BLaER1 (cell line): ENCODE results near the gene REC114.
A peak's percentile ranks its signal among the peaks of the same experiment; 100 is the strongest.
"Not testable (repeated sequence)": the region's sequence is repeated elsewhere in the genome, so short reads cannot be mapped to it uniquely, and the experiment has no call there.

Experiments
- H3K27ac ChIP-seq: shearing (Covaris generic); formaldehyde crosslinking; 2 replicates; pipeline ENCODE4 v1.8.1; 2022
- H3K27me3 ChIP-seq: shearing (Covaris generic); formaldehyde crosslinking; 2 replicates; pipeline ENCODE4 v1.8.1; 2022
- H3K36me3 ChIP-seq: shearing (Covaris generic); formaldehyde crosslinking; 2 replicates; pipeline ENCODE4 v1.8.1; 2022
- H3K4me1 ChIP-seq: shearing (Covaris generic); formaldehyde crosslinking; 2 replicates; pipeline ENCODE4 v1.8.1; 2022
- H3K4me2 ChIP-seq: shearing (Covaris generic); formaldehyde crosslinking; 2 replicates; pipeline ENCODE4 v1.8.1; 2022
- H3K4me3 ChIP-seq: shearing (Covaris generic); formaldehyde crosslinking; 2 replicates; pipeline ENCODE4 v1.8.1; 2022
- H3K9ac ChIP-seq: shearing (Covaris generic); formaldehyde crosslinking; 2 replicates; pipeline ENCODE4 v1.8.1; 2022
- H3K9me3 ChIP-seq: shearing (Covaris generic); formaldehyde crosslinking; 2 replicates; pipeline ENCODE4 v1.8.1; 2022
- H4K20me1 ChIP-seq: shearing (Covaris generic); formaldehyde crosslinking; 2 replicates; pipeline ENCODE4 v1.8.1; 2022
- Cebpa-rat ChIP-seq: shearing (Covaris generic); IDR thresholded peaks from 2 replicates; pipeline ENCODE4 v1.8.1; 2022

The REC114 gene

DNA sequence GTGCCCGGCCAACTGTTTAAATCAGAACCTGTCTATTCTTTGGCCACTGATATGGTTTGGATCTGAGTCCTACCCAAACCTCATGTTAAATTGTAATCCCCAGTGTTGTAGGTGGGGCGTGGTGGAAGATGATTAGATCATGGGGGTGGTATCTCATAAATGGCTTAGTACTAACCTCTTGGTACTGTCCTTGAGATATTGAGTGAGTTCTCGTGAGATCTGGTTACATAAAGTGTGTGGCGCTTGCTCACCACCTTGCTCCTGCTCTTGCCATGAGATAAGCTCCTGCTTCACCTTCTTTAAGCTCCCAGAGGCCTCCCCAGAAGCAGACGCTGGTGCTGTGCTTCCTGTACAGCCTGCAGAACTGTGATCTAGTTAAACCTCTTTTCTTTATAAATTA lies 42.4 kb downstream of the REC114 start:
- no peak overlapping the region for H3K9ac ChIP-seq
- TF ChIP-seq Cebpa-rat, result no peak
- no peaks in the 10 kb centered on the region for H4K20me1 ChIP-seq
- no peaks in the 10 kb centered on the region for H3K27me3 ChIP-seq
- no peaks in the 10 kb centered on the region for H3K36me3 ChIP-seq
- H3K4me3 ChIP-seq, result no peak overlapping the region
- no peak overlapping the region for H3K4me2 ChIP-seq
- no peaks in the 10 kb centered on the region for H3K4me1 ChIP-seq
- H3K27ac ChIP-seq, result no peak overlapping the region
- no peaks in the 10 kb centered on the region for H3K9me3 ChIP-seq

DNA sequence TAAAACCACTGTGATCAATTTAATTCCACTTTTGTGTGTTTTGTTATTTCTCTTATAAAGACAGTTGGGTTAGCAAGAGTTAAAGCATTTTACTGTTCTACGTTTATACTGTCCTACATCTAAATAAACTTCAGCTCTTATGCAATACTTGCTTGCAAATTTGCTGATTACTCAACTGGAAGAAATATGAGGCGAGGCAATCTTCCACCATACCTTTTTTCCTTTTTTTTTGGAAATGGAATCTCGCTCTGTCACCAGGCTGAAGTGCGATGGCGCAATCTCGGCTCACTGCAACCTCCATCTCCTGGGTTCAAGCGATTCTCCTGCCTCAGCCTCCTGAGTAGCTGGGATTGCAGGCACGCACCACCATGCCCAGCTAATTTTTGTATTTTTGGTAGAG lies 42.9 kb downstream of the REC114 start:
- TF ChIP-seq Cebpa-rat, result peak; percentile 35; the same call in 1 of the 2 replicates
- not testable (repeated sequence) for H3K4me3 ChIP-seq, H3K4me1 ChIP-seq, H3K27ac ChIP-seq, H3K27me3 ChIP-seq, H3K9me3 ChIP-seq, H3K36me3 ChIP-seq, H4K20me1 ChIP-seq, H3K4me2 ChIP-seq, H3K9ac ChIP-seq

DNA sequence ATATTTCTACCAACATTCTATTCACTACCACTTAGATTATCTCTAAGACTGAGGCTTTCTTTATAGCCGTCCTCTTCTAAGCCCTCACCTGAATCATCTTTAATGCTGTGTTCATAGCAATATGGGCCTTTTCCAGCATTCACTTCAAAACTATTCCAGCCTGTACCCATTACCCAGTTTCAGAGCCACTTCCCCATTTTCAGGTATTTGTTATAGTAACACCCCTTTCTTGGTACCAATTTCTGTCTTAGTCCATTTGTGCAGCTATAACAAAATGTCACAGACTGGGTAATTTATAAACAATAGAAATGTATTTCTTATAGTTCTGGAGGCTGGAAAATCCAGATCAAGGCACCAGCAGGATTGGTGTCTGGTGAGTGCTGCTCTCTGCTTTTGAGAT lies 45.7 kb downstream of the REC114 start:
- no peaks in the 10 kb centered on the region for H4K20me1 ChIP-seq
- no peaks in the 10 kb centered on the region for H3K36me3 ChIP-seq
- no peaks in the 10 kb centered on the region for H3K9me3 ChIP-seq
- no peak overlapping the region for H3K27ac ChIP-seq
- H3K4me3 ChIP-seq, result no peak overlapping the region
- no peak for TF ChIP-seq Cebpa-rat
- H3K4me1 ChIP-seq, result no peaks in the 10 kb centered on the region
- no peak overlapping the region for H3K4me2 ChIP-seq
- H3K9ac ChIP-seq, result no peak overlapping the region
- no peaks in the 10 kb centered on the region for H3K27me3 ChIP-seq

DNA sequence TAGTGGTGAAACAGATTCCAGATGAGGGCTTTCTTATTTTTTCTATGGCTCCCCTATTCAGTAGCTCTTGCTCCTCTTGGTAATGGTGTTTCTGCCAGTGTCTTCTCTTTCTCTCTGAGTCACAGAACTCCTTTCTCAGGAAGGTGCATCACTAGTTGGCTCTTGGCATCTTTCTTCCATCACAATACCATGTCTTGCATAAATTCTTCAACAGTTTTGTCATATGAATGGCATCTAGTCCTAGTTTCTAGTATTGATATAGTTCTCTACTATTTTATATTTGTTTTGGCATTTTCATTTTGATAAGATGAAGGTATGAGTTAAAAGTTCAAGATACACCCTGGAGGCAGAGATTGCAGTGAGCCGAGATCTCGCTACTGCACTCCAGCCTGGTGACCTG lies 51.0 kb downstream of the REC114 start:
- no peaks in the 10 kb centered on the region for H3K36me3 ChIP-seq
- H3K27me3 ChIP-seq, result no peaks in the 10 kb centered on the region
- no peak overlapping the region for H3K27ac ChIP-seq
- H3K4me3 ChIP-seq, result no peak overlapping the region
- H3K4me1 ChIP-seq, result no peaks in the 10 kb centered on the region
- TF ChIP-seq Cebpa-rat, result no peak
- H3K9ac ChIP-seq, result no peak overlapping the region
- no peaks in the 10 kb centered on the region for H4K20me1 ChIP-seq
- H3K4me2 ChIP-seq, result no peak overlapping the region
- H3K9me3 ChIP-seq, result no peaks in the 10 kb centered on the region

DNA sequence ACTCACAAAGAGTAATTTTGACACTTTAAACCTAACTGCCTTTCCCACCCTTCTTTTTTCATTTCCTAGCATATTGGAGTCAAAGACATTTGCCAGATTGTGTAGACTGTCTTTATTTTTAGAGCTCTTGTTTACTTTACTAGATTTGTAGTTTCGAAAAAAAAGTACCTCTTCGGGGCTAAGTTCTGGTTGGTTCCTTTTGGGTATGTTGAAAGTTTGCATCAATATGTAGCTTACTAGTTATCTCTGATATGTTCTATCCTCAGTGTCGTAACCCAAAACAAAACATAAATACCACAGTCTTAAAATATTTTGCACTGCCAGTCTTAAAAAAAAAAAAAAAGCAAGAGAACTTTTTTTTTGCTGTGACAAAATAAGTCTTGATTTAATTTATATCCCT lies 52.2 kb downstream of the REC114 start:
- Histone ChIP-seq H3K27me3 (no peaks in the 10 kb centered on the region), H3K9me3 (no peaks in the 10 kb centered on the region), H3K4me1 (no peaks in the 10 kb centered on the region), H4K20me1 (no peaks in the 10 kb centered on the region), H3K36me3 (no peaks in the 10 kb centered on the region), H3K27ac (no peak overlapping the region), H3K9ac (no peak overlapping the region), H3K4me3 (no peak overlapping the region), H3K4me2 (no peak overlapping the region)
- no peak for TF ChIP-seq Cebpa-rat

DNA sequence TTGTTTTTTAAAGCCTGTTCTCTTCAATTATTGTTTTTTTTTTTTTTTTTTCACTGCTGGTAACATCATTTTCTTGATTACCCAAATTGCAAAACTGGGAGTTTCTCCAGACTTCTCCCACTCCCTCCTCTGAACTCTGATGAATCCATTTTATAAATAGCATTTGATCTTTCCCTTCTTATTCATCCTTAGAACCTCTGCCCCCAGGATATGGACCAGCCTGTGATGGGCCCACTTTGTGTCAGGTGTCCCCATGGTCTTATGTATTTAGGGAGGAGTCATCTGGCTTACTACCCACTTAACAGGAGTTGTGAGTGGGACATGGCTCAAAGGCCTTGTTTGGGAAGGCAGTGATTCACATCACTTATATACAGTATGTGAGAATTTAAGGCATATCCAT lies 57.7 kb downstream of the REC114 start:
- Histone ChIP-seq H3K9ac (no peak overlapping the region), H3K4me1 (no peaks in the 10 kb centered on the region), H3K27ac (no peak overlapping the region), H4K20me1 (no peaks in the 10 kb centered on the region), H3K4me3 (no peak overlapping the region), H3K9me3 (no peaks in the 10 kb centered on the region), H3K27me3 (no peaks in the 10 kb centered on the region), H3K4me2 (no peak overlapping the region), H3K36me3 (no peaks in the 10 kb centered on the region)
- TF ChIP-seq Cebpa-rat, result no peak

DNA sequence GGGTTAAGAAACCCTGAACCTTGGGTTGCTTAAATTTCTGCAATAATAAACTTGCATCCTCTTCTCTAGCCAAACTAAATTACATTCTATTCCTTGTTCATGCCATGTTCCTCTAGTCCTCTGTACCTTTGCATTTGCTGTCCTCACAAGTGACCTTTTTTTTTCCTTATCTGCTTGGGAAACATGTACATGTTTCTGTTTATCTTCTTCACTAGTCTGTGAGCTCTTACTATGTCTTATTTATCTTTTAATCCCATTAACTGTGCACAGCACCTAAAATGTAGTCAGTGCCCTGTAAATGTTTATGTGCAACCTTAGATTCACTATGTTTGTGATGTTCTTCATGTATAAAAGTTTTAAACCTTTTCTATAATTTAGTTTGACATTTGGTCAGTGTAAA lies 61.9 kb downstream of the REC114 start:
- H3K4me3 ChIP-seq, result no peak overlapping the region
- H3K27me3 ChIP-seq, result no peaks in the 10 kb centered on the region
- no peak overlapping the region for H3K4me2 ChIP-seq
- H3K4me1 ChIP-seq, result no peaks in the 10 kb centered on the region
- no peak for TF ChIP-seq Cebpa-rat
- H3K27ac ChIP-seq, result no peak overlapping the region
- H3K9me3 ChIP-seq, result no peaks in the 10 kb centered on the region
- H3K9ac ChIP-seq, result no peak overlapping the region
- H3K36me3 ChIP-seq, result no peaks in the 10 kb centered on the region
- no peaks in the 10 kb centered on the region for H4K20me1 ChIP-seq

DNA sequence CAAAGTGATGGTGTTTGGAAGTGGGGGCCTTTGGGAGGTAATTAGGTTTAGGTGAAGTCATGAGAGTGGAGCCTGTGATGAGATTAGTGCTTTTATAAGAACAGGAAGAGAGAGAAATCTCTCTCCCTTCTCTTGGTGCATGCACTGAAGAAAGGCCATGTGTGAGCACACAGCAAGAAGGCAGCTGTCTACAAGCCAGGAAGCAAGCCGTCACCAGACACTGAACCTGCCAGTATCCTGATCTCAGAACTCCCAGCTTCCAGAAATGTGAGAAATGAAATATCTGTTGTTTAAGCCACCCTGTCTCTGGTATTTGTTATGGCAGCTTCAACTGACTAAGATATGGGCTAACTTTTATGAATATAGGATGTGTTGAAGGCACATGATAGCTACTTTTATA lies 72.6 kb downstream of the REC114 start:
- Histone ChIP-seq H3K4me2 (no peak overlapping the region), H3K9me3 (no peaks in the 10 kb centered on the region), H4K20me1 (no peaks in the 10 kb centered on the region), H3K4me1 (no peaks in the 10 kb centered on the region), H3K4me3 (no peak overlapping the region), H3K27ac (no peak overlapping the region), H3K36me3 (no peaks in the 10 kb centered on the region), H3K27me3 (no peaks in the 10 kb centered on the region), H3K9ac (no peak overlapping the region)
- no peak for TF ChIP-seq Cebpa-rat

DNA sequence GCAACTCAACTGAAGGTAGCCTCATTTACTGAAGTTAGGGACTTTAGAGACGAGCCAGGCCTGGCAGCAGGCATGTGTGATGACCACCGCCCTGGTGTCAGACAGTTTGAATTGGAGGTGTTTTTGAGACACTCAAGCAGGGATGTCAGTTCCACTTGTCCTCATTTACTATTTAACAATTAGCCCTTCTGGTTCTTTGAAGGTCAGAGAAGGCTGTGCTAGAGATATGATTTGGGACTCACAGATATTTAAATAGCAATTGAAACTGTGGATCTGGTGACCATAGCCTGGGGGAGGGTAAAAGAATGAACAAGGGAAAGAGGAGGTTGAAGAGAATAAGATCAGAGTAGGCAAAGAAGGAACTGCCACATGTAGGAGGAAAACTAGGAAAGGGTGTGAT lies 74.6 kb downstream of the REC114 start:
- Histone ChIP-seq H3K9me3 (no peaks in the 10 kb centered on the region), H3K9ac (no peak overlapping the region), H3K4me1 (no peaks in the 10 kb centered on the region), H3K4me2 (no peak overlapping the region), H3K4me3 (no peak overlapping the region), H3K36me3 (no peaks in the 10 kb centered on the region), H3K27me3 (no peaks in the 10 kb centered on the region), H3K27ac (no peak overlapping the region), H4K20me1 (no peaks in the 10 kb centered on the region)
- no peak for TF ChIP-seq Cebpa-rat

DNA sequence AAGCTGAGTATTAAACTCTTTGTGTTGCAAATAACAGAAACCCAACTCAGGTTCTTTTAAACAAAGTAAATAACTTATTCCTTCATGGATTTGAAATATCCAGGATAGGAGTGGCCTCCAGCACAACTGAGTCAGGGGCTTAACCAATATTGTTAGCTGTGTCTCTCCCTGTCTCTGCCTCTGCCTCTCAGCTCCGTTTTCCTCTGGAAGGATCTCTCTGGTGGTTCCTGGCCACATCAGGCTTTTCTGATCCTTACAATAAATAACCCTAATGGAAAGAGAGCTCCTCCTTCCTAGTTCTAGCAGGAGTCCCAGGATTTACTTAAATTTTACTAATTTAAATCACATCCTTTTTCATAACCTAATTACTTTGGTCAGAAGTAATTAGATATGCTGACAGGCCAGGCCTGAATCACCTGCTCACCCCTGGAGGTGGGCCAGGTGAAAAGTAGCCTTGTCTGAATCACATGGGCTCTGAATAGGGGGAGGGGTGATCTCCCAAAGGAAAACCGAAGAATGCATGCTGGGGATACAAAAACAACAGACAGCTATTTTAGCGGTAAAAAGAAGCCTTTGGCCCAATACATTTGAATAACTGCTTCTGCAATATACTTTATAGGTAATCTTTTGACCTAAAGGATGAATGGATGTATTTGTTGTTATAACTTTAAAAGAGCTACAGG lies 75.4 kb downstream of the REC114 start:
- H3K27ac ChIP-seq, result no peak overlapping the region
- no peak for TF ChIP-seq Cebpa-rat
- H3K4me2 ChIP-seq, result no peak overlapping the region
- no peak overlapping the region for H3K9ac ChIP-seq
- H3K27me3 ChIP-seq, result no peaks in the 10 kb centered on the region
- no peaks in the 10 kb centered on the region for H3K4me1 ChIP-seq
- H3K4me3 ChIP-seq, result no peak overlapping the region
- H3K36me3 ChIP-seq, result no peaks in the 10 kb centered on the region
- H3K9me3 ChIP-seq, result no peaks in the 10 kb centered on the region
- H4K20me1 ChIP-seq, result no peaks in the 10 kb centered on the region
